NCI-H1092 treated with DMSO at 0.1 percent for 48 hours (cell line): Measurements from ENCODE around the gene RBMS1.
A peak's percentile ranks its signal among the peaks of the same experiment; 100 is the strongest.

Experiments
- DNase-seq: peaks from one replicate; lab custom pipeline; 2025; lab: John Stamatoyannopoulos, UW

Gene RBMS1

GRCh38 chr2:160252278-160252887 lies 241.2 kb downstream of the RBMS1 start:
- peak; percentile 28 for DNase-seq

GRCh38 chr2:160251569-160251968 lies 242.0 kb downstream of the RBMS1 start:
- no peak for DNase-seq

GRCh38 chr2:160249876-160250275 lies 243.7 kb downstream of the RBMS1 start:
- no peak for DNase-seq

- DNase-seq, result no peak
These were observed 246.1 kb downstream of the RBMS1 start for GRCh38 chr2:160247296-160248035.

GRCh38 chr2:160246356-160246755 lies 247.3 kb downstream of the RBMS1 start:
- DNase-seq, result no peak

- DNase-seq, result no peak
These were observed 247.9 kb downstream of the RBMS1 start for GRCh38 chr2:160245614-160246155.

- DNase-seq, result no peak
These were observed 250.6 kb downstream of the RBMS1 start for GRCh38 chr2:160242893-160243564.

GRCh38 chr2:160241251-160242137 lies 252.1 kb downstream of the RBMS1 start:
- DNase-seq, result no peak

GRCh38 chr2:160239436-160239835 lies 254.2 kb downstream of the RBMS1 start:
- DNase-seq, result no peak

GRCh38 chr2:160238392-160238791 lies 255.2 kb downstream of the RBMS1 start:
- no peak for DNase-seq

- no peak for DNase-seq
These were observed 260.6 kb downstream of the RBMS1 start for GRCh38 chr2:160232905-160233475.

- DNase-seq, result no peak
These were observed 264.0 kb downstream of the RBMS1 start for GRCh38 chr2:160229591-160229990.

GRCh38 chr2:160228141-160228917 lies 265.3 kb downstream of the RBMS1 start:
- DNase-seq, result no peak

GRCh38 chr2:160227293-160227915 lies 266.2 kb downstream of the RBMS1 start:
- DNase-seq, result no peak

- no peak for DNase-seq
These were observed 267.2 kb downstream of the RBMS1 start for GRCh38 chr2:160226367-160226766.

GRCh38 chr2:160225722-160226121 lies 267.9 kb downstream of the RBMS1 start:
- DNase-seq, result no peak

- no peak for DNase-seq
These were observed 269.1 kb downstream of the RBMS1 start for GRCh38 chr2:160224507-160224906.

- DNase-seq, result no peak
These were observed 269.5 kb downstream of the RBMS1 start for GRCh38 chr2:160224060-160224459.

- no peak for DNase-seq
These were observed 270.0 kb downstream of the RBMS1 start for GRCh38 chr2:160223560-160223959.

GRCh38 chr2:160222546-160223283 lies 270.9 kb downstream of the RBMS1 start:
- no peak for DNase-seq
